Sciatic nerve (tissue), 2 donors: Measurements from ENCODE around the gene WWOX. TPM values are rescaled to one million over a fixed set of nuclear protein-coding genes. Genes with fewer than 3 reads are reported as not detected.
A peak's percentile ranks its signal among the peaks of the same experiment; 100 is the strongest.

ENCODE experiments used
- ATAC-seq: fragments of 200-7000 bp; cut with Tn5 transposase; one replicate; pipeline ENCODE4 v1.9.1; 2020; ENCODE audit warnings: mild to moderate bottlenecking, moderate library complexity
- DNase-seq: peaks from one replicate; pipeline ENCODE4 v3.0.0-alpha.2; 2020; ENCODE audit warnings: low spot score
- intact Hi-C: fragments of 100-400 bp; cut with DNase I; formaldehyde crosslinking; loops from one replicate; pipeline ENCODE4 v1.14.2; 2022
- total RNA-seq: library from RNA; stranded (reverse); fragmentation: NEBNext Ultra II Directional; extraction: Animal tissue kit (Norgen Biotek cat#: 25700); gene quantifications from one replicate; pipeline ENCODE4 v1.2.1, GENCODE V29; 2021
- donor health status: DM: no; HTN: no; CAD: no.
- donor health status: DM: no; HTN: no; CAD: no.

WWOX gene
- total RNA-seq, 1 donor from 2014 or later, result 30.7 TPM

DNA sequence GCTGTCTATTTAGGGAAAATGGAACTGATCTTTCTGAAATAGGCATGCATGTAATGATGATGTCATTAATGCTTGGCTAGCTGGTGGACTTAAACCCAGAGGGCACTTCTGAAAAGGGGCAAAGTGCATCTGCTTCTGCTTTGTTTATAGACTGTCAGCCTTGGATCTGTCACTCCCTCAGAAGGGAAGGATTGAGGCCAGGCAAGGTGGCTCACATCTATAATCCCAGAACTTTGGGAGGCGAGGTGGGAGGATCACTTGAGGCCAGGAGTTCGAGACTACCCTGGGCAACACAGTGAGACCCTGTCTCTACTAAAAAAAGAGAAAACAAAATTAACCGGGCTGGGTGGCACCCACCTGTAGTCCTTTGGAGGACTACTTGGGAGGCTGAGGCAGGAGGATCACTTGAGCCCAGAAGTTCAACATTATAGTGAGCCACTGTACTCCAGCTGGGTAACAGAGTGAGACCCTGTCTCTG is 185.5 kb downstream of the WWOX start:
- intact Hi-C loops, result no loop called here
- DNase-seq (no peak), ATAC-seq (no peak)

DNA sequence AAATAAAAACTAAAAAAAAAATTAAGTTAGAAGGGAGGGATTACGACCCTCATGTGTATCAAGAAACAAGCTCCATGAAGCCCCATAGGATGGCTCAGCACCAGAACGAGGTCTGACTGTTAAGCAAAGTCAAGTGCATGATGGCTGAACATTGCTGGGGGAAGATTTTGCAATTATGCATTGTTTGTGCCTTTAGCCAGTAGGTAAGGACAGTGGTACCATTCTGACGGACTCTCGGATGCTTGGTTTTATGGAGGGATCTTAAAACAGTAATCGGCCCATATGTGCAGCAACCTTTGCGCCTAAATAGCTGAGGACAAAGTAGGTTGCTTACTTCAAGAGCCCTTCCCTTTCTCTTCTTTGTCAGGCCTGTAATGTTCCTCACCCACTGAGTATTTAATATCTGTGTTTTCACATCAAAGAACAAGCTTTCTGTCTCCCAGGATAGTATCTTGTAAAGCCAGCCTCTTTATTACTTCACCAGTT is 186.0 kb downstream of the WWOX start:
- no peak for ATAC-seq
- DNase-seq, result no peak
- intact Hi-C loops, result no loop called here

DNA sequence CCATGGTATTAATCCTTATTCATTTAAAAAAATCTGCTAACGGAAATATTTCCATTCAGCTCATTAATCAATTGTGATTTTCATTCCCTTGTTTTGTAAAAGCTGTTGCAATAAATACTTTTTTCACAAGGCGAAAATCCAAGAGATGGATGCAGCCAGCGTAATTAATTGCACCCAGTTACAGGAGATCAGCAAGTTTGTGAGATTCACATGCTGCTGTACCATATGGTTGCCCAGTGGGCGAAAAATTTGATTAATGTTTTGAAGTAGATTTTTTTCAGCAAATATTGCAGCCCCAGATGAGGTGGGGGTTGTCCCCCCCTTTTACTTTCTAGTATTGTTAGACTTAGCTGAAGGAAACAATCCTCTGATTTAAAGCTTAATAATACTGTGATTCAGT is 186.6 kb downstream of the WWOX start:
- no peak for ATAC-seq
- DNase-seq, result no peak
- intact Hi-C loops, result no loop called here

DNA sequence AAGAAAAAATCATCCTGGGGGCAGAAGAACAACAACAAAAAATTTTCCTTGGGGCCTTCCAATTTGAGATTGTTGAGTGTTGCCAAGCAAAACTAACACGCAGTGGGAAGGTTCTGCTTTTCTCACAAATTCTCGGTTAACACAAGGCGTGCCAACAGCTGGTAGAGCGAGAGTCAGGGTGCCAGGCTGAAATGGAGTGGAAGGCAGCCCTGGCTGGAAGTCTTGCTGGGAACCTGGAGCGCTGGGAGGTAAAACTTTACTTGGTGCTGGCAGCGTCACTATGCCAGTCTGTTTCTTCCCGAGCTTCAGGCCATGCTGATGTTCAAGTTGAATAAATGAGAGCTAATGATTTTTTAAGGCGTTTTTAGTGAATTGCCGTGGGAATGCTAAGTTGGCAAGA is 189.4 kb downstream of the WWOX start:
- ATAC-seq, result no peak
- DNase-seq, result no peak
- intact Hi-C loops, result no loop called here

DNA sequence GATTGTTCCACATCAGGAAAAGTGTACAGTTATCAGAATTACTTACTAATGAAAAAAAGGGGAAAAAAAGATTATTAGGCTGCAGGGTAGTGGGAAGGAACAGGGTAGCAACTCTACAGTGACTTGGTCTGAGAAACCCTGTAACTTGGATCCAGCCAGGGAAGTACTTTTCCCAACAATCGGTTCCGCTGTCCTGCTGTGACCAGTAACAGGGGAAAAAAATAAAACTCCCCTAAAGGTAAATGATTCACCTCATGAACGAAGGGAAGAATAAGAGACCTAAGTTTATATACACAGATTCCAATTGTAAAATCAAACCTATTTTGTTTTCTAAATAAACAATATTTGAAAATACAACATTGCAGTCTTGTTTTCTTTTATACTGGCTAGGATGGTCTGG is 189.9 kb downstream of the WWOX start:
- no peak for ATAC-seq
- intact Hi-C loops, result no loop called here
- no peak for DNase-seq

DNA sequence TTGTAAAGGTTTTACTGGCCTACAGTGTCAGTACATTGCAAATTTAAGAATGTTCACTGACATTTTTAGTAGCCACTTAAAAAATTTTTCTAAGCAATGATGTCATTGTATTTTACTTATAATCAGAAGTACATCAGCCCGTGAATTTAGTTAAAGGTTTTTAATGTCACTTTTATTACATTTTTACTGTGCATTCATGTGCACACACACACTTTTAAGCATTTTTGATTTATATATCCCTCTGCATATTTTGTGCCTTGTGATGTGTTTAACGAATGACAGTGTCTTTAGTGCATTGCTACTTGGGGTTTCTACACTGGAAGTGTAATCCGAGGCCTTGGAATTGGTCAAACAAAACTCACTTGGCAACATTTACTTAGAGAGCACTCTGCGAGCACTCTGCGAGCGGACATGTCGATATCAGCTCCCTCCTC is 190.4 kb downstream of the WWOX start:
- intact Hi-C loops, result no loop called here
- ATAC-seq (no peak), DNase-seq (no peak)

DNA sequence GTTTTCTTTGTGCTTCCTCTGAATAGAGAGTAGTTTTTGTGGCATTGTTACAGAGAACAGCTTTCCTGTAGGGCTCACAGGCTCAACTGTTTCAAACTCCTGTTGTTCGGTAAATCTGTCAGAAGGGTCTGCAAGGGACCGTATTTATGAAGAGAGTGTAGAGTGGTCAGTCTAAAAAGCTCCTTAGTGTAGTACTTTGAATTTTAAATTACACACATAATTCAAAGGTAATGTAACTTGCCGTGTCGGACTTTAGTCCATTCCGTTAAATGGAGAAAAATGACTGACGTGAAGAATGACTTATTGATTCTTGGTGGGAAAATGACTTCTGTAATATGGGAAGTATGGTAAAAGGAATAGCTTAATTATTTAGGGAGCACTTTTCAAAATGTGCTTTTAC is 190.9 kb downstream of the WWOX start:
- DNase-seq (no peak), ATAC-seq (no peak)

DNA sequence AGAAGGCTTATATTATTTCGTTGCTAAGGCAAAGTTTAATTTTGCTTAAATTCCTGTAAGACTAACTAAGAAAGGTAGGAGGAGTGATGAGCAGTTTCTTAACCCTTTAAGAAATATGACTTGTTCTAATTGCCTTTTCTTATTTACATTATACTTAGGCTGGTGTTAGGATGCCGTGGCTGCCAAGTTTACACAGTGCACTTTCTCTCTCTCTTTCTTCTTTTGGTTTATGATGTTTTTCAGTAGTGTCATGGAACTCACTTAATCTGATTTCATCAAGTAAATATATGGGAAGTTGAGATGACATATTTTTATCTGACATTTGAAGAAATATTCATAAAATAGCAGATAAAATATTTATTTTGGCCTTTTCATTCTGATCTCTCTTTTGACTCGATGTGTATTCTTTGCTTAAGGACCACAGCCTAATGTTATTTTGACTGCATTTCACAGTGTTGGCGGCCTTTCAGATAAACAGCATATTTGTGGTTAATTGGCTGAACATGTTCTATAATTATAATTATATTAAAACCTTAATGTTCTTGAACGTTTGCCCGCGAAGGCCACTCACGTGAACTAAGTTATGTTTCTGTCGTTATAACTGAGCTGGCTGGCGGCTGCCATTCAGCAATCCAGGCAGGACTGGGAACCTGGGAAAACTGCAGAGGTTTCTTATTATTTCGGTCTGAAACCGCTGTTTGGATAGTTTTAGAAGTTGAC is 191.6 kb downstream of the WWOX start:
- ATAC-seq (peak; percentile 40), DNase-seq (no peak)
- intact Hi-C loops, result no loop called here

More for the DNA sequence above, 190.9 kb downstream of the WWOX start:
- intact Hi-C loops, result no loop called here

DNA sequence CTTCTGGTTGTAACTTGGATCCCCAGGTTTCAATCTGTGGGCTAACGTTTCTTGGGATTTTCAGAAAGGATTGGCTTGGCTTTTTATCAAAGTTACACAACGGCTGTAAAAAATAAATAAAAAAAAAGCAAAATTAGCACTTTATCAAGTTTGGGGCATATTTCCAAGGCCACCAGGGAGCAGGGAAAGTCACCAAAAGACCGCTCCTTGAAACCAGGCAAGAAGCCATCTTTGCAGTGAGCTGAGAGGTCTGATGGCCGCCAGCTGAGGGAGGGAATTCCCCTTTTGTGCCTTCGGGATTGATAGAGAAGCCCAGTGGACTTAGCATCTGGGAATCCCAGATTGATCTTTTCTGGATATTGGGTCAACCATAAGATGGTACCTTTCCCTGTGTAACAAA is 192.2 kb downstream of the WWOX start:
- ATAC-seq, result peak; percentile 16
- DNase-seq, result no peak
- intact Hi-C loops, result no loop called here

DNA sequence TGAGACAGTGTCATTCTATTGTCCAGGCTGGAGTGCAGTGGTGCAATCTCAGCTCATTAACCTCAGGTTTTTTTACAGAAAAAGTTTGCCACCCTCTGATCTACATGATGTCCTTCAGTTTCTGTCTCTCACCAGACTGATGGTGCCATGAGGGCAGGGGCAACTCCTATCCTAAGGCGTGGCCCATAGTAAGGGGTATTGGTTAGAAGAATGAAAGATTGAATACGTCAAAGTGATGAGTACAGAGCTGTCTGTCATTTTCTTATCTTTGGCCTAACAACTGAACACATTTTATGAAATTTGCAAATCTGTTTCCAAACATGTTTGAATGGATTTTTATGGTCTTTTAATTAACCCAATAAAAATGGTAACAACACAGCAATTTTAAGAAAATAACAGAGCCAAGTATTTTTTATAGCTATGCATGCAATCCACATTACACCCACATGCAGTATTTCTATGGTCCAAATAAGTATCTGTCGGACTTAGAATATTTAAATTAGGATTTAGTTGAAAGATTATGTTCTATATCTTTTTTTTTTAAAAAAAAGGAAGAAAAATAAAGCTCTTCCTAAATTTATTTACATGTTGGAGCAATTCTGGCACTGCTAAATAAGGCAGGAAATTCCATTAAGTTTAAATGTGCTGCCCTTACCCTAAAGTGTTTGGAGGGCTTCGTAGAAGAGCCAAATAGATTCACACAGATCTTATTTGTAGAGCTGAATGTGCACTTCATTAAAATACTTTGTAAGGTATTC is 192.8 kb downstream of the WWOX start:
- DNase-seq, result no peak
- intact Hi-C loops, result no loop called here
- peak; percentile 25 for ATAC-seq

DNA sequence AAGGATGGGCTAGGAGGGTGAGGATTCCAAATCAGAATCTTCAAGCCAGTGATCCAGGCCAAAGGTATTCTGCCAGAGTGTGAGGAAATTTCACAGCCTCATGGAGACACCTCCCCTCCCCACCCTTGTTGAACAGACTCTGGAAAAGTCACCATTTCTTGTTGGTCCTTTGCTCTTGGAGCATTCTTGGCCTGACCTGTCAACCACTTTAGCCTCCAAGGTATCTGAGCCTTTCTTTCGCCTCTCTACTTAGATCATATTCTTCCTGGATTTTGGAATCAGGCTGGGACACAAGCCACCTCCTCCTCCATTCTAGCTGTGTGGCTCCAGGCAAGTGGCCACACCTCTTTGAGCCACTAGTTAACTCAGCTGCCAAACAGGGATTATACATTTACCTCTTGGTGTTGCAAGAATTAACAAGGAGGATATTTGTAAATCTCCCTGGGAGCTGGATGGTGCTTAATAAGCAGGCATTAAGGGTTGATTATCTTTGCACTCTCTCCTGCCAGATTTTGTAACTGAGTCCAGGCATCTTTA is 193.5 kb downstream of the WWOX start:
- ATAC-seq (peak; percentile 56), DNase-seq (no peak)
- intact Hi-C loops, result no loop called here

DNA sequence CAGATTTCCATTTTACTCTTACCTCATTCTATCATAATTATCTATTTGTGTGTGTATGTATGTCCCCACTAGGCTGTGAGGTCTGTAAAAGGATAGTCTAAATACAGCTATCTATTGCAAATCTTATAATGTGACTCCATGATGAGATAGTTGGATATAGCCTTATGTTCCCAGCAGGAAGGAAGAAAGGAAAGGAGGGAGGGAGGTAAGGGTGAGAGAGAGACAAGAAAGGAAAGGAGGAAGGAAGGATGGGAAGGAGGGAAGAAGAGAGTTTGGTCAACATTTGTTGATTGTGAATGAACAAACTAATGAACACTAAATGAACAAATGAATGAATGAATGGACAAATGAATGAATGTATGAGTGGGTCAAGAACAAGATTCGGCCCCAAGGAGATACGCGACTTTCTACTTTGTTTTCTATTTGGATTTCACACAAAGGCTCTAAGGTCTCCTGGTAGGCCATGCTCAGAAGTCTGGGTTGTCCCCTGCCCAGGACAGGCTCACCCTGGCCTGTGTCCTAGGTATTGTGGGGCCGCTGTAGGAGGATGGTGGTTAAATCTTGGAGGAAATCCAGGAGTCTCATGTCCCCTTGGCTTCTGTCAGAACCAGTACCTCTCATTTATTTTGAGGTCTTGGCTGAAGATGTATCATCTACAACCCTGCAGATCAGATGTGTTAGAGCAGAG is 195.2 kb downstream of the WWOX start:
- no peak for ATAC-seq
- intact Hi-C loops, result no loop called here

DNA sequence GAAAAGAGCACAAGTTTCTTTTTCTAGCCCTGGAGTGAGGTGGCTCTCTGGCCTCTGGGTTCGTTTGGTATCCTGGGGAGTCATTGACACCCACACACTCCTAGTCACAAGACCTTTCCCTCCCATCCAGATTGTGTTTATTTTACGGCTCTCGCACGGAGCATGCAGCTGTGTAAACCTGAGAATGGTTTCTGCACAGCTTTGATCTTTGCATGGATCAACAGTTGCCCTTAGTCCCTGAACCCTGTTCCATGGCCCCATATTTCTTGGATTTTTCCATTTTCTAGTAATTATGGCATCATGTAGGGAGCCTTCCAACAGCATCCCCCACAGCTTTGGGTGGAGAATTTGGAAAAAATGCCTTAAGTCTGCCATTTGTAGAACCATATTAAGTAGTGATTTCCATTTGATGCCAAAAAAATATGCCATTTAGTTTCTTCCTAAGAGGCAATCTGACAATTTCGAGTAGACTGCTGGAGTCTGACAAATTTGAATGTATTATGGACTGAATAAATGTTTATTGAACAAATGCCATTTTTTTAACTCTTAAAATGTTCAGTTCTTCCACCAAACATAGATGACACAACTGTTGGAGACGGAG is 197.7 kb downstream of the WWOX start:
- ATAC-seq (peak; percentile 92), DNase-seq (no peak)
- intact Hi-C loops, result no loop called here

More for the DNA sequence above, 195.2 kb downstream of the WWOX start:
- DNase-seq, result no peak

DNA sequence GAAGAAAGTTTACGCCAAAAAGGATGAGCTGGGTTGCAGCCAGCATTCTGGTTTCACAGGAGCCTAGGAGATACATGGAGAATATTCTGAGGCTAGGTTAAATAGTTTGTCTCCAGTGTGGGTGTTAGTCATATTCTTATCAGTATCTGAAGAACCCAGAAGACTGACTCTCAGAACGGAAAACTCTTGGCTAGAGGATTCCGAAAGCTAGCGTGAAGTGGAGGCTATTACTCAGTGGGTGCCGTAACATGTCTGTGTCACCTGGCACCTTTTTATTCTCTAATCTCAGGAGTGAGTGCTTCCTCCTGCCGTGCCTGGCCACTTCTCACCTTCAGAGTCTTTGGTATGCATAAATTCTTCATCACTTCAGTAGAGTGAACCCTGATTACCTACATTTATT is 199.5 kb downstream of the WWOX start:
- DNase-seq (no peak), ATAC-seq (no peak)
- intact Hi-C loops, result no loop called here

DNA sequence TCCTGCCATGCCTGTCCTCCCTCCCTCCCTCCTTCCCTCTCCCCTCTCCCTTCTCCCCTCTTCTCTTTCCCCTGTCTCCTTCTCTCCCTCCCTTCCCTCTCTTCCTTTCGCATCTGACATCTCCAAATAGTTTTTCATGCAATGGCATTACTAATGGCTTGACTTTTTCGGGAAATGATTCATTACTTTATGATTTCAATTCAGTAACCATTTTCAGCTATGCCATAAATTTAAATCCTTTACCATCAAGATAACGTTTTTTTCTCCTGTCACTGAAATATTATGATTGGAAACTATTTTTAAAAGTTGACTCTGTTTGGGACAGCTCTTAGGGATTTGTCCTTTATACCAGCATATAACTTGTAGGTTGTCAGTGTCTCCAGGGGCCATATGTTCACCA is 201.0 kb downstream of the WWOX start:
- DNase-seq (no peak), ATAC-seq (no peak)
- intact Hi-C loops, result no loop called here

DNA sequence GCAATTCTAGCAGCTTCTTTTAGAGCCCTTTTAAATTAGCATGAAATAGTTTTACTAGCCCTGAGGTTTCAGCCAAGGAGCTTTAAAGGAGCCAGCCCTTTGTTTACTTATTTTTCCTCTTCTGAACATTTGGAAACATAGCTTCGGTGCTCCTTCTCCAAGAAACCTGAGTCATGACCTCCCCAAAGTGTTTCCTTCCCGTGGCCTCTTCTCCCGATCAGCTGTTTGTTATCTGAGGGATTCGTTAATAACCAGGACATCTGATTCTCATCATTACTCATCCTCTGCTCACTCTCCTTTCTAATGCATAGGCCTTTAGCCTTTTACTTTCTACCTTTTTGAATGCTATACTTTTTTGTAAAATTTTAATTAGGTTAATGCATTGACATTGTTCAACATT is 204.5 kb downstream of the WWOX start:
- intact Hi-C loops, result no loop called here
- DNase-seq (no peak), ATAC-seq (peak; percentile 89)

DNA sequence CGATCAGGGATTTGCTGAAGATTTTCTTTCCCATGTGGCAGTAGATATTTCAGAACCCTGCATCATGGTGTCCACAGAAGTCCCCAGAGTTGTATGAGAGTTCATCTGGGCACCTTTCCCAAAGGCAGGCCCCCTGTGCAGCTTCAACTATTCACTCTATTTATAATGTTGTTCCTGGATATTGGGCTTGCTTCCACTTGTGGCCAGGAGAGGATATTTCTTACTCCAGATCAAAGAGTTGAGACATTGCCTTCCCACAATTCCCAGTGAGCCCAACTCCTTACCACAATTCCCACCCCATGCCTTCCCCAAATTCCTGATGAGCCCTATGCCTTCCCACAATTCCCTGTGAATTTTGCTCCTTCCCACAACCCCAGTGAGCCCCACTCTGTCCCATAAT is 206.9 kb downstream of the WWOX start:
- DNase-seq (no peak), ATAC-seq (no peak)
- intact Hi-C loops, result no loop called here

DNA sequence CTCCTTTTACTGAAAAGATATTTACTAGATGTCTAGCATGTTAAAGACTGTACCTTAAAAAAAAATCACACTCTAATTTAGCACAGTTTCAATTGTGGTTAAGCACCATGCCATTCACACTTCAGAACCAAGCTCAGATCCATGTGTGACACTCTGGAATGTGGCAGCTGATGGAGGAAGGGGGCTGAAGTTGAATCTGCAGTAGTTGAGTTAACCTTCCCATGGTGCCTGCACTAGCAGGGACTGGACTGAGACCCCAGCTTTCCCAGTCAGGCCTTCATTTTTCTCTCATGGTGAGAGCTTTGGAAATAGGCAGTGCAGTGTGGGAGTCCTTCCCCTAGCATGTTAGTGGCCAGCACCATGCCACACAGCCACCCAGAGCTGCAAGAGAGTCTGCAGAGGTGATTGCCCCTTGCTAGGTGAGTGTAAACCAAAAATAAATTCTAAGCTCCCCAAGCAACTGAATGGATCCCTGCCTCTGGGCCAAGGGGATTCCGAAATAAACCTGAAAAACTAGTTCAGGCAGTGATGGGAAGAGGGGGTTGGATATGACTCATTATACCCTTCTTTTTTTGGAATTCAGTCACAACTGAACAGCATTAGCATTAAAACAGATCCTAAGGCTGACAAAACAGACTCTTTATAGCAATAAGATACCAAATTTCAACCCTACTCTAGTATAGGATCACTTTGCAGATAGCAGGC is 208.5 kb downstream of the WWOX start:
- intact Hi-C loops, result no loop called here
- DNase-seq (no peak), ATAC-seq (no peak)

DNA sequence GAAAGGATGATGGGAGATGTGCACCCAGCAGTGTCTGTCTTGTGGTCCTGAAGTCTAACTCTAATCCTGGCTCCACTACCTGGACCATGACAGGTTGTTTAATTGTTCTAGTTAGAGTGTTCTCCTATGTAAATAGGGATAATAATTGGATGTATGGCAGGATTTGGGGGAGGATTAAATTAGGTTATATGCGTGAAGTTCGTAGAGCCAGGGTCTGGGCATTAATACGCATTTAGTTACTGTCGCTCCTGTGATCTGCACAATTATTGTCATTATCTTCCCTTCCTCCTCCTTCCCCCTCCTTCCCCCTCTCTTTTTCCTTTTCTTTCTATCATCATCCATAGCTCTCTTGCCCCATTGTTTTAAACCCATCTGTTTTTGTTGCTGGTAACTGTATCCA is 210.3 kb downstream of the WWOX start:
- DNase-seq, result no peak
- intact Hi-C loops, result no loop called here

More for the DNA sequence above, 210.3 kb downstream of the WWOX start:
- ATAC-seq, result no peak
